Endothelial cell of umbilical vein (primary cell): ENCODE measurements around the gene CIROP. TPM values are rescaled to one million over a fixed set of nuclear protein-coding genes. Genes with fewer than 3 reads are reported as not detected.

Experiments
- BruUV-seq: library from RNA; stranded (reverse); fragments of 400-500 nt; replicated peaks from 2 replicates; lab custom pipeline; 2021; lab: Mats Ljungman, UMichigan
- CTCF ChIA-PET: fragments of 300-600, 350-600 bp; sonication (Branson Sonifier 250); formaldehyde crosslinking; loops from one replicate; lab custom pipeline; 2021; ENCODE audit warnings: antibody characterized with exemption, inconsistent platforms; lab: Charles Lee
- POLR2A ChIA-PET: fragments of 300-600, 350-600 bp; sonication (Branson Sonifier 250); formaldehyde crosslinking; loops from one replicate; lab custom pipeline; 2021; ENCODE audit warnings: antibody characterized with exemption, inconsistent platforms; lab: Charles Lee
- DNase-seq: peaks from one replicate; pipeline ENCODE4 v3.0.0-alpha.2; 2011; ENCODE audit warnings: low read depth, low spot score
- FAIRE-seq: peaks from 2 replicates; lab custom pipeline; 2011; peaks lifted over from hg19 to GRCh38; lab: Jason Lieb, UNC
- H2AFZ ChIP-seq: 2 replicates; pipeline ENCODE4 v1.6.0; 2012; ENCODE audit warnings: low read depth, low read length, control low read depth, inconsistent platforms
- H3K27ac ChIP-seq: 2 replicates; pipeline ENCODE4 v1.5.1; 2011; ENCODE audit warnings: low read depth, mild to moderate bottlenecking, control low read depth, low read length, moderate library complexity; ENCODE audit not compliant: insufficient read depth
- H3K27me3 ChIP-seq, 2 experiments: 2 replicates each; pipeline versions ENCODE4 v1.6.0 to v1.6.1; 2011; ENCODE audit warnings: low read length in 2 of 2, mixed read lengths in 1 of 2; ENCODE audit not compliant: control insufficient read depth in 2 of 2, insufficient read depth in 2 of 2
- H3K36me3 ChIP-seq, 2 experiments: 2 replicates in 1 of 2; 3 replicates in 1 of 2; pipeline ENCODE4 v1.5.1; 2011; ENCODE audit warnings: low read length in 2 of 2, mild to moderate bottlenecking in 1 of 2, moderate library complexity in 1 of 2; ENCODE audit not compliant: control insufficient read depth in 2 of 2, insufficient read depth in 2 of 2; ENCODE audit errors: extremely low read depth in 1 of 2
- H3K4me1 ChIP-seq: 3 replicates; pipeline ENCODE4 v1.5.1; 2011; ENCODE audit warnings: mild to moderate bottlenecking, low read length; ENCODE audit not compliant: control insufficient read depth, insufficient read depth; ENCODE audit errors: extremely low read depth
- H3K4me2 ChIP-seq: 2 replicates; pipeline ENCODE4 v1.6.1; 2011; ENCODE audit warnings: low read length, control low read depth, mixed read lengths; ENCODE audit not compliant: insufficient read depth
- H3K4me3 ChIP-seq, 3 experiments: fragments of 200-600 bp in 1 of 3; sonication (generic), shearing (Covaris generic) in 1 of 3; replicated peaks in 1 of 3; 2 replicates each; pipeline ENCODE4 v1.5.1; 2011 to 2016; ENCODE audit warnings: control low read depth in 3 of 3, low read length in 3 of 3, mild to moderate bottlenecking in 2 of 3, inconsistent platforms in 1 of 3, low read depth in 1 of 3, moderate library complexity in 1 of 3; ENCODE audit not compliant: insufficient read depth in 1 of 3
- H3K79me2 ChIP-seq: 2 replicates; pipeline ENCODE4 v1.6.0; 2012; ENCODE audit warnings: low read length, inconsistent platforms; ENCODE audit not compliant: control insufficient read depth, insufficient read depth
- H3K9ac ChIP-seq: replicated peaks from 2 replicates; pipeline ENCODE3; 2011; ENCODE audit warnings: low read length, control low read depth; ENCODE audit not compliant: insufficient read depth; ENCODE audit errors: extremely low read depth
- H3K9me1 ChIP-seq: replicated peaks from 3 replicates; pipeline ENCODE4 v1.6.0; 2011; ENCODE audit warnings: mild to moderate bottlenecking, low read length; ENCODE audit not compliant: control insufficient read depth, insufficient read depth; ENCODE audit errors: extremely low read depth
- H3K9me3 ChIP-seq: replicated peaks from 2 replicates; pipeline ENCODE4 v1.5.1; 2012; ENCODE audit warnings: low read length, inconsistent platforms; ENCODE audit not compliant: control insufficient read depth, insufficient read depth
- H4K20me1 ChIP-seq: replicated peaks from 2 replicates; pipeline ENCODE3; 2011; ENCODE audit warnings: mild to moderate bottlenecking, low read length; ENCODE audit not compliant: control insufficient read depth, insufficient read depth; ENCODE audit errors: extremely low read depth
- EZH2 ChIP-seq: IDR thresholded peaks from 2 replicates; pipeline ENCODE4 v1.6.1; 2012; ENCODE audit warnings: borderline replicate concordance, low read depth, mild to moderate bottlenecking, moderate library complexity, low read length, inconsistent platforms; ENCODE audit not compliant: severe bottlenecking
- FOS ChIP-seq: IDR thresholded peaks from 2 replicates; pipeline ENCODE4 v1.6.1; 2011; ENCODE audit warnings: mild to moderate bottlenecking, low read length, moderate library complexity, borderline replicate concordance; ENCODE audit not compliant: insufficient read depth
- GATA2 ChIP-seq: IDR thresholded peaks from 2 replicates; pipeline ENCODE4 v1.7.0; 2011; ENCODE audit warnings: low read depth, mild to moderate bottlenecking, moderate library complexity, mixed read lengths, low read length; ENCODE audit not compliant: insufficient read length, insufficient read depth
- JUN ChIP-seq: IDR thresholded peaks from 2 replicates; pipeline ENCODE4 v1.6.1; 2011; ENCODE audit warnings: borderline replicate concordance, low read depth; ENCODE audit not compliant: insufficient read length, insufficient read depth
- MAX ChIP-seq: IDR thresholded peaks from 2 replicates; pipeline ENCODE4 v1.6.1; 2011; ENCODE audit not compliant: insufficient read depth, insufficient read length
- MYC ChIP-seq: IDR thresholded peaks from one replicate; pipeline ENCODE4 v1.6.1; 2011; ENCODE audit warnings: mild to moderate bottlenecking, low read depth, low read length
- POLR2A ChIP-seq: IDR thresholded peaks from 2 replicates; pipeline ENCODE4 v1.6.1; 2012; ENCODE audit warnings: low read depth, mild to moderate bottlenecking, control low read depth, low read length
- POLR2AphosphoS5 ChIP-seq: IDR thresholded peaks from 2 replicates; pipeline ENCODE4 v1.6.1; 2012; ENCODE audit warnings: low read depth, mild to moderate bottlenecking, control low read depth, low read length, moderate library complexity; ENCODE audit not compliant: insufficient read depth
- dilution Hi-C: fragments of 300-500 bp; cut with MboI; formaldehyde crosslinking; loops from one replicate; pipeline ENCODE4 v1.15.0; 2019; ENCODE audit warnings: low sequenced_read_pairs; ENCODE audit not compliant: extremely low pct_ligation_motif_present
- intact Hi-C: fragments of 100-400 bp; cut with micrococcal nuclease; formaldehyde crosslinking; loops from one replicate; pipeline ENCODE4 v1.10.0; 2022
- polyA plus RNA-seq, 4 experiments: library from polyadenylated mRNA; depleted of rRNA in 3 of 4; stranded (reverse) in 3 of 4; unstranded in 1 of 4; fragments of >200 nt; gene quantifications; 2 replicates each; pipeline versions ENCODE4 v1.2.1 to v1.2.3, GENCODE V29; 2011 to 2012; ENCODE audit warnings: missing spikeins in 1 of 4
- total RNA-seq: library from RNA; stranded (reverse); gene quantifications from 2 replicates; pipeline ENCODE4 v1.2.3, GENCODE V29; 2021
- TF ChIP-seq, protein P1 (sequence below), 2 donors: IDR thresholded peaks; 1 replicate in 1 of 2; 2 replicates in 1 of 2; pipeline ENCODE4 v1.5.1; 2011; ENCODE audit warnings: low read length in 2 of 2, mild to moderate bottlenecking in 2 of 2, moderate library complexity in 2 of 2, control low read depth in 1 of 2, inconsistent platforms in 1 of 2, low read depth in 1 of 2; ENCODE audit not compliant: insufficient read depth in 1 of 2; ENCODE audit errors: extremely low read depth in 1 of 2

The CIROP gene
- total and polyA plus RNA-seq, 2 donors (not counting 3 experiments of a cell fraction or from before 2014, with no cell fraction given): not detected

DNA sequence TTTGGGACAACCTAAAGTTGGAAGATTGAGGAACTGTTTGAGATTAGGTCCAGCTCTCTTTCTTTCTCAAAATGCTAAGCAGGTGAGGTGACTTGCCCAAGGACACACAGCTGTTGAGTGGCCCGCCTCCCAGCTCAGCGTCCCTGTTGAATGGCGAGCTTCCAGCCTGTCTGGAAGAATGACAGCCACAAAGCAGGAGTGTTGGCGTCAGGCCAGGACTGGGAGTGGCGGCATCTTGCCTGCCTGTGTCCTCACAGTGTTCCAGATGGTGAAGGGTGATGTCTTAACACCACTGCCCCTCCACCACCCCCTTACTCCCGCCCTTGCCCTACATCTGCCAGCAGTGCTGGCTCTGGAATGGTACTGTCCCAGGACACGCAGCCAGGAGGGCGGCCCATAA, 18.6 kb upstream of the CIROP start:
- no peak overlapping the region for H2AFZ ChIP-seq
- no peaks in the 10 kb centered on the region for H3K36me3 ChIP-seq
- no peak overlapping the region for H3K4me2 ChIP-seq
- ChIA-PET POLR2A (interaction anchor here (0.9 kb wide), 1 partner anchor 59 kb away, joined by 4 read pairs; no protein-coding TSS in a partner anchor), CTCF (interaction anchor here (0.9 to 14.5 kb wide), 3 partner anchors 29 to 72 kb away, joined by 3 to 1289 read pairs (median 3); partner anchors contain the start of genes ACIN1 and SLC7A8)
- H3K27ac ChIP-seq: no peak overlapping the region
- DNase-seq: no peak
- H4K20me1 ChIP-seq: no peaks in the 10 kb centered on the region
- BruUV-seq: no TSS peak
- intact Hi-C loops (no loop called here), dilution Hi-C loops (no loop called here)
- FAIRE-seq: no peak
- peaks cover 21% of the 10 kb centered on the region for H3K4me1 ChIP-seq
- no peaks in the 10 kb centered on the region for H3K27me3 ChIP-seq
- no peaks in the 10 kb centered on the region for H3K79me2 ChIP-seq
- H3K9ac ChIP-seq: no peak overlapping the region
- H3K9me3 ChIP-seq: no peaks in the 10 kb centered on the region
- TF ChIP-seq JUN (no peak), POLR2A (no peak), POLR2AphosphoS5 (no peak), FOS (no peak), MAX (no peak), GATA2 (no peak), MYC (no peak), EZH2 (no peak)
- TF ChIP-seq, protein P1, sequence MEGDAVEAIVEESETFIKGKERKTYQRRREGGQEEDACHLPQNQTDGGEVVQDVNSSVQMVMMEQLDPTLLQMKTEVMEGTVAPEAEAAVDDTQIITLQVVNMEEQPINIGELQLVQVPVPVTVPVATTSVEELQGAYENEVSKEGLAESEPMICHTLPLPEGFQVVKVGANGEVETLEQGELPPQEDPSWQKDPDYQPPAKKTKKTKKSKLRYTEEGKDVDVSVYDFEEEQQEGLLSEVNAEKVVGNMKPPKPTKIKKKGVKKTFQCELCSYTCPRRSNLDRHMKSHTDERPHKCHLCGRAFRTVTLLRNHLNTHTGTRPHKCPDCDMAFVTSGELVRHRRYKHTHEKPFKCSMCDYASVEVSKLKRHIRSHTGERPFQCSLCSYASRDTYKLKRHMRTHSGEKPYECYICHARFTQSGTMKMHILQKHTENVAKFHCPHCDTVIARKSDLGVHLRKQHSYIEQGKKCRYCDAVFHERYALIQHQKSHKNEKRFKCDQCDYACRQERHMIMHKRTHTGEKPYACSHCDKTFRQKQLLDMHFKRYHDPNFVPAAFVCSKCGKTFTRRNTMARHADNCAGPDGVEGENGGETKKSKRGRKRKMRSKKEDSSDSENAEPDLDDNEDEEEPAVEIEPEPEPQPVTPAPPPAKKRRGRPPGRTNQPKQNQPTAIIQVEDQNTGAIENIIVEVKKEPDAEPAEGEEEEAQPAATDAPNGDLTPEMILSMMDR (IDR thresholded peaks at IDR 0.05; ENCODE audit: extremely low read depth in 1 of 2, insufficient read depth in 1 of 2, low read depth in 1 of 2, low read length in 2 of 2): no peak
- no peaks in the 10 kb centered on the region for H3K9me1 ChIP-seq
- H3K4me3 ChIP-seq: no peak overlapping the region
